GM18505 (cell line): ENCODE data around the gene FMNL3.

Source experiments
- ATAC-seq: cut with Tn5 transposase; IDR thresholded peaks from one replicate; pipeline ENCODE4 v1.9.1; 2021; ENCODE audit not compliant: unreplicated experiment
- POLR2A ChIP-seq: IDR thresholded peaks from 4 replicates; pipeline ENCODE4 v1.6.1; 2011; ENCODE audit warnings: borderline replicate concordance; ENCODE audit not compliant: insufficient read depth, insufficient read length; ENCODE audit errors: extremely low read depth

Gene FMNL3

GRCh38 chr12:49635656-49636055, 71.5 kb downstream of the FMNL3 start:
- no peak for ATAC-seq
- TF ChIP-seq POLR2A, result no peak

GRCh38 chr12:49635036-49635435, 72.2 kb downstream of the FMNL3 start:
- no peak for TF ChIP-seq POLR2A
- ATAC-seq, result no peak

- TF ChIP-seq POLR2A, result no peak
- ATAC-seq, result no peak
These were observed 73.4 kb downstream of the FMNL3 start for GRCh38 chr12:49633703-49634345.

GRCh38 chr12:49632986-49633702, 74.1 kb downstream of the FMNL3 start:
- TF ChIP-seq POLR2A, result no peak
- no peak for ATAC-seq

- ATAC-seq, result no peak
- no peak for TF ChIP-seq POLR2A
These were observed 74.8 kb downstream of the FMNL3 start for GRCh38 chr12:49632401-49632800.

- ATAC-seq, result no peak
These were observed 75.8 kb downstream of the FMNL3 start for GRCh38 chr12:49631336-49631907.

GRCh38 chr12:49627752-49628360, 79.3 kb downstream of the FMNL3 start:
- ATAC-seq, result no peak
- no peak for TF ChIP-seq POLR2A

More at GRCh38 chr12:49631336-49631907, 75.8 kb downstream of the FMNL3 start:
- no peak for TF ChIP-seq POLR2A

- TF ChIP-seq POLR2A, result no peak
- no peak for ATAC-seq
These were observed 80.4 kb downstream of the FMNL3 start for GRCh38 chr12:49626836-49627235.

- no peak for TF ChIP-seq POLR2A
- ATAC-seq, result no peak
These were observed 80.9 kb downstream of the FMNL3 start for GRCh38 chr12:49626169-49626835.

GRCh38 chr12:49624921-49625577, 82.2 kb downstream of the FMNL3 start:
- no peak for TF ChIP-seq POLR2A
- no peak for ATAC-seq

GRCh38 chr12:49623142-49623904, 83.9 kb downstream of the FMNL3 start, which contains the start of gene PRPF40B:
TSS of gene PRPF40B (plus strand) at chr12:49623561. CDS start at chr12:49623591, 30 bp downstream.
- ATAC-seq, result peak; percentile 77
- peak; percentile 93 for TF ChIP-seq POLR2A
